ENCODE data around the gene CHAF1B.

DNA sequence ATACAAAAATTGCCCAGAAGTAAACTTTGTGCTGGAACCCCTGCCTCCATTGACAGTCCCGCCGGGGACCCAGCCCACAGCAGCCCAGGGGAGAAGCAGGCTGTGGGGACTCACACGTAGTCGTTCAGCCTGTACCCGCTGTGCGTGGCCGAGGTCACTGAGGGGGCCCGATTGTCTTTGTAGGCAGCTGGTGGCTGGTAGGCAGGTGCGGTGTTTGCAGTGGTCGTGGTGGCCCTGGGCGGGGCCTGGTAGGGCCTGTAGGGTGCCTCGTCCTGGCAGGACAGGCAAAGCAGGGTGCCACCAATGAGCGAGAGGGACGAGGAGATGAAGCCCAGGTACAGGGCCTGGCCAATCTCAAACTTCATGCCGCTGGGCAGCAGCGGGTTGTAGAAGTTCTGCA lies 75.7 kb downstream of the CHAF1B start:
- TF ChIP-seq SP1 (CRISPR knock-in tag; conservative IDR thresholded peaks at IDR 0.05), result no peak
- no peak for TF ChIP-seq MAX (CRISPR knock-in tag; IDR thresholded peaks at IDR 0.05)
- no peak for TF ChIP-seq NFE2L1 (CRISPR knock-in tag; IDR thresholded peaks at IDR 0.05)
- TF ChIP-seq CTCF (IDR thresholded peaks at IDR 0.05), result no peak
- TF ChIP-seq CREB1 (CRISPR knock-in tag; IDR thresholded peaks at IDR 0.05), result no peak
- TF ChIP-seq, protein P1, sequence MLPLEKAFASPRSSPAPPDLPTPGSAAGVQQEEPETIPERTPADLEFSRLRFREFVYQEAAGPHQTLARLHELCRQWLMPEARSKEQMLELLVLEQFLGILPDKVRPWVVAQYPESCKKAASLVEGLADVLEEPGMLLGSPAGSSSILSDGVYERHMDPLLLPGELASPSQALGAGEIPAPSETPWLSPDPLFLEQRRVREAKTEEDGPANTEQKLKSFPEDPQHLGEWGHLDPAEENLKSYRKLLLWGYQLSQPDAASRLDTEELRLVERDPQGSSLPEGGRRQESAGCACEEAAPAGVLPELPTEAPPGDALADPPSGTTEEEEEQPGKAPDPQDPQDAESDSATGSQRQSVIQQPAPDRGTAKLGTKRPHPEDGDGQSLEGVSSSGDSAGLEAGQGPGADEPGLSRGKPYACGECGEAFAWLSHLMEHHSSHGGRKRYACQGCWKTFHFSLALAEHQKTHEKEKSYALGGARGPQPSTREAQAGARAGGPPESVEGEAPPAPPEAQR (CRISPR knock-in tag; IDR thresholded peaks at IDR 0.05), result no peak
- TF ChIP-seq ZBTB21 (CRISPR knock-in tag; IDR thresholded peaks at IDR 0.05; ENCODE audit: borderline replicate concordance), result no peak

All from WTC11 (cell line).